B cell (primary cell): ENCODE data around the gene TMEM151A. TPM values are rescaled to one million over a fixed set of nuclear protein-coding genes. Genes with fewer than 3 reads are reported as not detected.

Source experiments
- ATAC-seq: fragments of 200-7000 bp; cut with Tn5 transposase; one replicate; pipeline ENCODE4 v1.10.0; 2021; ENCODE audit warnings: low read depth, mild to moderate bottlenecking, moderate number of reproducible peaks, moderate library complexity
- CTCF ChIA-PET: fragments of 350-600 bp; sonication (Branson Sonifier 250); formaldehyde crosslinking; loops from one replicate; lab custom pipeline; 2021; ENCODE audit warnings: antibody characterized with exemption, inconsistent platforms; lab: Charles Lee
- POLR2A ChIA-PET: fragments of 350-600 bp; sonication (Branson Sonifier 250); formaldehyde crosslinking; loops from one replicate; lab custom pipeline; 2021; ENCODE audit warnings: antibody characterized with exemption; lab: Charles Lee
- DNase-seq: peaks from one replicate; pipeline ENCODE4 v3.0.0; 2013
- H2AFZ ChIP-seq: 2 replicates; pipeline ENCODE4 v1.6.1; 2012; ENCODE audit warnings: mild to moderate bottlenecking, low read depth, low read length; ENCODE audit not compliant: insufficient read depth, poor library complexity, severe bottlenecking
- H3K27ac ChIP-seq, 2 donors: 1 replicate in 1 of 2; 2 replicates in 1 of 2; pipeline ENCODE4 v1.5.1; 2012 to 2013; ENCODE audit warnings: low read length in 2 of 2, mild to moderate bottlenecking in 2 of 2, moderate library complexity in 1 of 2
- H3K27me3 ChIP-seq, 4 experiments: fragments of 200-600 bp in 1 of 4; sonication (generic) in 1 of 4; replicated peaks in 1 of 4; 1 replicate in 2 of 4; 2 replicates in 2 of 4; pipeline versions ENCODE4 v1.6.1 to v1.7.0; 2013 to 2016; ENCODE audit warnings: low read length in 3 of 4, mild to moderate bottlenecking in 2 of 4, mixed read lengths in 1 of 4, moderate library complexity in 1 of 4; ENCODE audit not compliant: insufficient read depth in 4 of 4, control insufficient read depth in 3 of 4; ENCODE audit errors: control extremely low read depth in 1 of 4
- H3K36me3 ChIP-seq, 2 experiments: replicated peaks in 1 of 2; 1 replicate in 1 of 2; 2 replicates in 1 of 2; pipeline versions ENCODE4 v1.6.1 to v1.7.1; 2013; ENCODE audit warnings: low read length in 1 of 2; ENCODE audit not compliant: insufficient read depth in 2 of 2, control insufficient read depth in 1 of 2; ENCODE audit errors: control extremely low read depth in 1 of 2, extremely low read depth in 1 of 2
- H3K4me1 ChIP-seq, 2 donors: fragments of 200-600 bp in 1 of 2; sonication (generic) in 1 of 2; 1 replicate in 1 of 2; 2 replicates in 1 of 2; pipeline versions ENCODE4 v1.5.1 to v1.6.1; 2013 to 2017; ENCODE audit warnings: low read length in 2 of 2; ENCODE audit not compliant: control insufficient read depth in 2 of 2, insufficient read depth in 2 of 2
- H3K4me2 ChIP-seq: replicated peaks from 2 replicates; pipeline ENCODE3; 2012; ENCODE audit warnings: mild to moderate bottlenecking, low read depth, low read length; ENCODE audit not compliant: poor library complexity, severe bottlenecking
- H3K4me3 ChIP-seq, 5 experiments: fragments of 200-600 bp in 1 of 5; sonication (generic) in 1 of 5; 1 replicate in 3 of 5; 2 replicates in 2 of 5; pipeline versions ENCODE4 v1.5.1 to v1.7.0; 2011 to 2016; ENCODE audit warnings: low read length in 4 of 5, mild to moderate bottlenecking in 4 of 5, low read depth in 2 of 5, control low read depth in 1 of 5, moderate library complexity in 1 of 5; ENCODE audit not compliant: insufficient read depth in 1 of 5; ENCODE audit errors: control extremely low read depth in 1 of 5, extremely low read depth in 1 of 5
- H3K79me2 ChIP-seq: fragments of 200-600 bp; sonication (generic); one replicate; pipeline ENCODE4 v1.6.0; 2016; ENCODE audit warnings: low read length; ENCODE audit not compliant: control insufficient read depth, insufficient read depth
- H3K9ac ChIP-seq: fragments of 200-600 bp; sonication (generic); 2 replicates; pipeline ENCODE4 v1.6.1; 2017; ENCODE audit warnings: mild to moderate bottlenecking, low read length, moderate library complexity
- H3K9me3 ChIP-seq, 3 donors: one replicate each; pipeline versions ENCODE4 v1.6.1 to v1.7.1; 2013; ENCODE audit warnings: low read length in 2 of 3; ENCODE audit not compliant: control insufficient read depth in 2 of 3, insufficient read depth in 1 of 3; ENCODE audit errors: control extremely low read depth in 1 of 3
- H4K20me1 ChIP-seq: 2 replicates; pipeline ENCODE4 v1.6.0; 2012; ENCODE audit warnings: mild to moderate bottlenecking, low read length; ENCODE audit not compliant: insufficient read depth, control insufficient read depth, poor library complexity, severe bottlenecking
- H3K27ac Mint-ChIP-seq: one replicate; pipeline ENCODE4 v1.8.0; 2021; ENCODE audit warnings: mixed read lengths
- H3K27me3 Mint-ChIP-seq: one replicate; pipeline ENCODE4 v1.8.0; 2021; ENCODE audit warnings: mixed read lengths
- H3K4me1 Mint-ChIP-seq: one replicate; pipeline ENCODE4 v1.8.0; 2021; ENCODE audit warnings: mixed read lengths
- H3K4me3 Mint-ChIP-seq: one replicate; pipeline ENCODE4 v1.8.0; 2021; ENCODE audit warnings: mixed read lengths
- H3K9me3 Mint-ChIP-seq: one replicate; pipeline ENCODE4 v1.8.0; 2022; ENCODE audit warnings: mixed read lengths; ENCODE audit not compliant: insufficient read depth
- CTCF ChIP-seq: fragments of 200-600 bp; IDR thresholded peaks from one replicate; pipeline ENCODE4 v1.8.0; 2022; ENCODE audit warnings: antibody characterized with exemption, mild to moderate bottlenecking
- EZH2 ChIP-seq: IDR thresholded peaks from 2 replicates; pipeline ENCODE4 v1.6.1; 2012; ENCODE audit warnings: borderline replicate concordance, low read depth, mild to moderate bottlenecking, moderate library complexity, low read length; ENCODE audit not compliant: insufficient read depth, poor library complexity, severe bottlenecking
- WGBS: methylation state at CpG from one replicate; pipeline ENCODE4 v1.1.5; 2013; ENCODE audit warnings: missing lambda C conversion rate; ENCODE audit not compliant: insufficient coverage; 5-methylcytosine and 5-hydroxymethylcytosine counted together
- intact Hi-C: fragments of 100-400 bp; cut with micrococcal nuclease; formaldehyde crosslinking; loops from one replicate; pipeline ENCODE4 v1.10.0; 2022
- polyA plus RNA-seq: library from polyadenylated mRNA; depleted of rRNA; stranded (reverse); fragments of >200 nt; gene quantifications from 2 replicates; pipeline ENCODE4 v1.2.3, GENCODE V29; 2012
- total RNA-seq, 2 donors: library from RNA; stranded (reverse); fragments of 120-200 nt in 1 of 2; gene quantifications; 1 replicate in 1 of 2; 2 replicates in 1 of 2; pipeline versions ENCODE4 v1.2.3 to v1.2.4, GENCODE V29; 2013 to 2022

TMEM151A gene
- total and polyA plus RNA-seq, 2 donors (not counting 1 experiment from before 2014, with no cell fraction given): 0.17 to 1.1 TPM

GRCh38 chr11:66340596-66341501 is 49.2 kb downstream of the TMEM151A start:
- WGBS: 97% methylated on average over 26 of the region's 28 CpGs
- POLR2A ChIA-PET: no interaction called here
- H3K36me3 ChIP-seq: peaks cover 0 to 49% of the 10 kb centered on the region in 2 experiments

More at GRCh38 chr11:66340596-66341501, 49.2 kb downstream of the TMEM151A start:
- H3K27me3 ChIP-seq: peaks cover 0 to 9% (median 3%) of the 10 kb centered on the region in 4 experiments
- H4K20me1 ChIP-seq: peaks cover 53% of the 10 kb centered on the region
- H3K4me3 ChIP-seq: no peak overlapping the region
- H3K79me2 ChIP-seq: peaks cover 31% of the 10 kb centered on the region
- ATAC-seq (no peak), DNase-seq (no peak)
- no peaks in the 10 kb centered on the region for H3K9me3 ChIP-seq
- Mint-ChIP-seq H3K4me1 (peaks cover 45% of the 10 kb centered on the region), H3K27ac (no peak overlapping the region), H3K4me3 (no peak overlapping the region), H3K27me3 (no peaks in the 10 kb centered on the region), H3K9me3 (no peaks in the 10 kb centered on the region)
- no peak overlapping the region for H3K9ac ChIP-seq
- CTCF ChIA-PET: interaction anchor here (1.1 to 3.1 kb wide), 2 partner anchors 11 to 29 kb away, joined by 4 to 13 read pairs; no protein-coding TSS in a partner anchor
- intact Hi-C loops: no loop called here
- H3K4me2 ChIP-seq: no peak overlapping the region
- TF ChIP-seq EZH2 (no peak), CTCF (no peak)
- H2AFZ ChIP-seq: no peak overlapping the region
- no peak overlapping the region for H3K27ac ChIP-seq
- peaks cover 22 to 40% of the 10 kb centered on the region in 2 donors for H3K4me1 ChIP-seq
